Neutrophil (primary cell): ENCODE measurements around the gene SOCS1.
A peak's percentile ranks its signal among the peaks of the same experiment; 100 is the strongest.

Source experiments
- H3K27ac ChIP-seq: fragments of 200-600 bp; sonication (generic); 2 replicates; pipeline ENCODE4 v1.5.1; 2016; ENCODE audit warnings: mild to moderate bottlenecking, moderate library complexity
- H3K27me3 ChIP-seq: fragments of 200-600 bp; sonication (generic); 2 replicates; pipeline ENCODE4 v1.6.0; 2016; ENCODE audit warnings: mild to moderate bottlenecking
- H3K36me3 ChIP-seq: fragments of 200-600 bp; sonication (generic); 2 replicates; pipeline ENCODE4 v1.5.1; 2017
- H3K4me1 ChIP-seq, 2 experiments: fragments of 200-600 bp in 1 of 2; sonication (generic) in 1 of 2; 1 replicate in 1 of 2; 2 replicates in 1 of 2; pipeline versions ENCODE4 v1.5.1 to v1.6.1; 2013 to 2016; ENCODE audit warnings: low read depth in 1 of 2, low read length in 1 of 2, mild to moderate bottlenecking in 1 of 2, moderate library complexity in 1 of 2; ENCODE audit not compliant: control insufficient read depth in 1 of 2, insufficient read depth in 1 of 2
- H3K4me3 ChIP-seq, 2 experiments: fragments of 200-600 bp in 1 of 2; sonication (generic) in 1 of 2; 1 replicate in 1 of 2; 2 replicates in 1 of 2; pipeline ENCODE4 v1.5.1; 2013 to 2016; ENCODE audit warnings: low read depth in 1 of 2, low read length in 1 of 2, mild to moderate bottlenecking in 1 of 2, moderate library complexity in 1 of 2
- H3K9me3 ChIP-seq: fragments of 200-600 bp; sonication (generic); 2 replicates; pipeline ENCODE4 v1.5.1; 2016
- TF ChIP-seq, protein P1 (sequence below): fragments of 200-600 bp; sonication (generic); IDR thresholded peaks from 2 replicates; pipeline ENCODE4 v1.5.1; 2016; ENCODE audit warnings: antibody characterized with exemption

The SOCS1 gene

DNA sequence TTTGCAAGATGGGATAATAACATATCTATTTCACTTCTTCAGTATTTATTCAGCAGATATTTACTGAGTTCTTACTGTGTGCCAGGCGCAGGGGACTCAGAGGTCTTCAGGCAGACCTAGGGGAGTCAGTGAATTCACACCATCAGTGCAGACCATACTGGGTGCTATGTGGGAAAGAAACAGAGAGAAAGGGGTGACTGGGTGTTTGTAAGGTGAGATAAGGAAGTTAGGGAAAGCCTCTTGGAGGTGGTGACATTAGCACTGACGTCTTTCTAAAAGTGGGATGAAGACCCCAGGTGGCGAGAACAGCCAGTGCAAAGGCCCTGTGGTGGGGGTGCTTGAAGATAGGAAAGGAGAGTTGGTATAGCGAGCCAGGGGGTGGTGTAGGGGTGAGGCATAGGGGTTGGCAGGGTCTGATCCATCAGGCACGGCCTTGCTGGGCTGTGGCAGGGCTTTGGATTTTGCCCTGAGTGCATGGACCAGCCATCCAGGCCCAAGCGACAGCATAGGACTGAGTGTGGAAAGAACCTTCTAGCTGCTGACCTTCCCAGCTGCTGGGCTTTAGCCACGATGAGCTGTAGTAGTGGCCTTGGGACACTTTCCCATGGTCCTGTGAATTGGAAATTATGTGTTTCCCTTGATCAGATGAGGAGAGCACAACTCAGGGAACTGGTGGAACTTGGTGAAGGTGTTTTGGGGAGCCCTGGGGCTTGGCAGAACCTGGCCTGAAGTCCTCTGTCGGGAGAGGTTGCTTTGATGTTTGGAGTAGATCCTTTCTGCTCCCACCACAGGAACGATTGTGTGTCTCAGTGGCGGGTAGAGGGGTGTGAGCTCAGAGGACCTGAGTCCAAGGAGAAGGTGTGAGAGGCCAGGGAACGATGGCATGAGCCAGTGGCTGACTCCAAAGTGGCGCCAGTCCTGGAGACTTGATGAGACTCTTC, 3.9 kb upstream of the SOCS1 start:
- TF ChIP-seq, protein P1, sequence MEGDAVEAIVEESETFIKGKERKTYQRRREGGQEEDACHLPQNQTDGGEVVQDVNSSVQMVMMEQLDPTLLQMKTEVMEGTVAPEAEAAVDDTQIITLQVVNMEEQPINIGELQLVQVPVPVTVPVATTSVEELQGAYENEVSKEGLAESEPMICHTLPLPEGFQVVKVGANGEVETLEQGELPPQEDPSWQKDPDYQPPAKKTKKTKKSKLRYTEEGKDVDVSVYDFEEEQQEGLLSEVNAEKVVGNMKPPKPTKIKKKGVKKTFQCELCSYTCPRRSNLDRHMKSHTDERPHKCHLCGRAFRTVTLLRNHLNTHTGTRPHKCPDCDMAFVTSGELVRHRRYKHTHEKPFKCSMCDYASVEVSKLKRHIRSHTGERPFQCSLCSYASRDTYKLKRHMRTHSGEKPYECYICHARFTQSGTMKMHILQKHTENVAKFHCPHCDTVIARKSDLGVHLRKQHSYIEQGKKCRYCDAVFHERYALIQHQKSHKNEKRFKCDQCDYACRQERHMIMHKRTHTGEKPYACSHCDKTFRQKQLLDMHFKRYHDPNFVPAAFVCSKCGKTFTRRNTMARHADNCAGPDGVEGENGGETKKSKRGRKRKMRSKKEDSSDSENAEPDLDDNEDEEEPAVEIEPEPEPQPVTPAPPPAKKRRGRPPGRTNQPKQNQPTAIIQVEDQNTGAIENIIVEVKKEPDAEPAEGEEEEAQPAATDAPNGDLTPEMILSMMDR, result no peak
- no peak overlapping the region for H3K4me3 ChIP-seq
- H3K27me3 ChIP-seq, result peaks cover 14% of the 10 kb centered on the region
- H3K9me3 ChIP-seq, result no peaks in the 10 kb centered on the region
- H3K4me1 ChIP-seq, result peaks cover 22 to 30% of the 10 kb centered on the region in 2 experiments
- H3K27ac ChIP-seq, result no peak overlapping the region
- H3K36me3 ChIP-seq, result no peaks in the 10 kb centered on the region

DNA sequence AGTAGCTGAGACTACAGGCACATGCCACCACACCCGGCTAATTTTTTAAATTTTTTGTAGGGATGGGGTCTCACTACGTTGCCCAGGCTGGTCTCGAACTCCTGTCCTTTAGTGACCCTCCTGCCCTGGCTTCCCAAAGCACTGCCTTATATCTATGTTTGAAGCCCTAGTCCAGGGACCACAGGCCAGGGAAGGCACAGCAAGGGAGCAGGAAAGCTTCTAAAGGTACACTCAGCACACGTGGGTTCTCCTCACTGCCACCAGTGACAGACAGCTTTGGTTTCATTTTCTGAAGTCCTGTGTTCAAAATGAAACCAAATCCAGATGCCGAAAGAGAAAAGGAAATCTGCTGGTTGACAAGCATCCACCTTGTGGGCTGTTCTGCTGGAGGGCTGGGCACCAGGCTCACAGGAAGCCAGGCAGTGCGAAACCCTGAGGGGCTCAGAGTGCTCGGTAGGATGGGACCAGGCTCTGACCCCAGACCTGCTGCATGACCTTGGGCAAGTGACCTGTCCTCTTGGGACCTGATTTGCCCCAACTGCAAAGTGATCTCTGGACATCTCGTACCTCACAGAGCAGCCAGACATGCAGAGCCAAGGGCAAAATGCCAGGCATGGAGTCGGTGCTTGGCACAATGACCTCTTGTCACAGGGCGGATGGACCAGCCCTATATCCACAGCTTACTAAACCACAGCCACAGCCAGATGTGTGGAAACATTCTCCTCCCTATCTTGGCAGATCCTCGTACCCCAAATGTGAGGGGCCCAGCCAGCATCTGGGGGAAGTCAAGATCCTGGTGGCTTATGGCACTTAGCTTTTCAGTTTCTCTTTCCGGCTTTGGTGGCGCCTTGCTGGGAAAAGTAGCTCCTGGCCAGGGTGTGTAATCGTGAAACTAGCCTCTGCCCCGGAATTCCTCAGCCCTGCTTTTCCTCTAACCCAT, 2.8 kb upstream of the SOCS1 start:
- Histone ChIP-seq H3K27ac (no peak overlapping the region), H3K36me3 (no peaks in the 10 kb centered on the region), H3K27me3 (peaks cover 26% of the 10 kb centered on the region), H3K4me1 (peaks cover 20 to 30% of the 10 kb centered on the region in 2 experiments), H3K4me3 (no peak overlapping the region), H3K9me3 (no peaks in the 10 kb centered on the region)
- TF ChIP-seq, protein P1, result no peak

DNA sequence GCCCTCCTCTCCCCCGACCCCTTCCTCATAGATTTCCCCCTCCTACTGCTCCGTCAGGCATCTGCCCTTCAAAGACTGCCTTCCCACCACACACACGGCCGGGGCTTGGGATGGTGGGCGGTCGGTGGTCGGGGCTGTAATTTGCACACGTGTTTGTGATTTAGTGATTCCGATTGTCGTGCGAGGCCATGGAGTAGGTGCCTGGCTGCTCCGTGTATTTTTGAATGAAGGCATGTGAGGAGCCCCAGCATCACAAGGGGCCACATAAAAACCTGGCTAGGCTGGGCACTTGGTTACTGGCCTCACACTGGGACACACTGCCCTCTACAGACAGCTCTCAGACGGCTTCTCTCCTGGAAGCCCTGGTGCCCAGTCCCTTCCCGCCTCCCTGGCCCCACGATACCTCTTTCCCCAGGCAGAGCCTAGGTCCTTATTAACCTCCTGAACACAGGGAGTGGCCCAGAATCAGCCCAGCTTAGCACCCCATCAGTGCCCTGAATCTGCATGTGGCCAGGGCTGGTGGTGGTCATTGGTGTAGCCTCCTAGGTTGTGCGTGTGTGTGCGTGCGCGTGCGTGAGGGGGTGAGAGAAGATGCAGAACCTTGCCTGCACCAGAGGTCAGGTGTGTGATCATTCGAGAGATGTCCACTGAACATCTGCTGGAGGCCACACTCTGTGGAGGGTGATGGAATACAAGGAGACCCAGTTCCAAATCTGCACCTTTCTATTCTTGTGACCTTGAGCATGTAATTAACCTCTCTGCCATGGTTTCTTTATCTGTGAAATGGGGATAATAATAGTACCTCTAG, 1.3 kb upstream of the SOCS1 start:
- H3K4me1 ChIP-seq, result peaks cover 20 to 30% of the 10 kb centered on the region in 2 experiments
- H3K27ac ChIP-seq, result peak overlapping the region; percentile 91
- H3K4me3 ChIP-seq, result peak overlapping the region; percentile 83 to 95
- H3K9me3 ChIP-seq, result no peaks in the 10 kb centered on the region
- TF ChIP-seq, protein P1, result peak; percentile 58
- peaks cover 40% of the 10 kb centered on the region for H3K27me3 ChIP-seq
- H3K36me3 ChIP-seq, result no peaks in the 10 kb centered on the region

DNA sequence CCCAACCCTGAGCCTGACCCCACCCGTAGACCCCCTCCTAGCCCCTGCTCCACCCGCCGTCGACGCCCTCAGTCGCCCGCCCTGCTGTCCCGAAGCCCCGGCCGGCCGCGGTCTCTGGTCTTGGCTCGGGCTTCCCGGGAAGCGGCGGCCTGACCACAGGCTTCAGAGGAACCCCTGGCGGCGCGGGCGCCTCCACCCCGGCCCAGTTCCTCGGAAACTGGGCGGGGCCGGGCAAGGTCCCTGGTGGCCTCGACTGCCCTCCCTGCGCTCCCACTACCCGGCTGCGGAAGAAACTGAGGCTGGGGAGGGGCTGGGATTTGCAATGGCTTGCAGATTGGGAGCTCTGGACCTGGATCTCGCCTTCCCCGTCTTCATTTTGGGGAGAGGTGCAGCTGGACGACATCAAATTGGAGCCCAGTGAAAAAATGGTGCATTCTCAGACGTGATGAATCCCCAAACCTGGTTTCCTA, 692 bp upstream of the SOCS1 start:
- Histone ChIP-seq H3K9me3 (no peaks in the 10 kb centered on the region), H3K4me1 (peaks cover 20 to 30% of the 10 kb centered on the region in 2 experiments), H3K4me3 (peak overlapping the region; percentile 83 to 95), H3K27me3 (peaks cover 47% of the 10 kb centered on the region), H3K27ac (peak overlapping the region; percentile 91), H3K36me3 (no peaks in the 10 kb centered on the region)
- TF ChIP-seq, protein P1, result no peak
